ENCODE measurements around the gene OR4P4. TPM values are rescaled to one million over a fixed set of nuclear protein-coding genes. Genes with fewer than 3 reads are reported as not detected.

Gene OR4P4
- not detected for total RNA-seq
- long read RNA-seq = 0 reads

DNA sequence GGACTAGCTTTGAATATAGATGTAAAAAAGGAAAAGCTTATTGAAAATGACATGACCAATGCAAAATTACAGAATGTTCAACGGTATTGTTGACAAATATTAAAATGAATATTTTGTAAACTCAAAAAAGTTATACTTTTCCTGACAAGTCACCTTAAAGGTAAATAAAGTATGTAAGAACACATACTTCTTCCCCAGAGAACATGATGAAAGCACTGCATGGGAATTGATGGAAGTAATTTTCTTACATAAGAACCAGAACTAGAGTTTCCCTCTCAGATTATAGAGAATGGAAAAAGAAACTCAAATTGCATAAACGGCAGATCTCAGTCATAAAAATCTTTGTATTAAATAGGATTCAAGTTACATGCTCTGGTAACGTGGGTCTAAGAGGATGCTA, at the start of gene OR4P4:
TSS of gene OR4P4 (plus strand) at position 301 of the 400 bp plus-strand sequence.
- DNase-seq (no peak), ATAC-seq (no peak)
- Histone ChIP-seq H3K36me3 (no peaks in the 10 kb centered on the region), H3K9me3 (no peaks in the 10 kb centered on the region), H3K4me1 (no peaks in the 10 kb centered on the region), H3K27ac (no peak within 1 kb of the TSS), H3K4me3 (no peak within 1 kb of the TSS), H3K27me3 (no peaks in the 10 kb centered on the region)
- TF ChIP-seq, protein P1, sequence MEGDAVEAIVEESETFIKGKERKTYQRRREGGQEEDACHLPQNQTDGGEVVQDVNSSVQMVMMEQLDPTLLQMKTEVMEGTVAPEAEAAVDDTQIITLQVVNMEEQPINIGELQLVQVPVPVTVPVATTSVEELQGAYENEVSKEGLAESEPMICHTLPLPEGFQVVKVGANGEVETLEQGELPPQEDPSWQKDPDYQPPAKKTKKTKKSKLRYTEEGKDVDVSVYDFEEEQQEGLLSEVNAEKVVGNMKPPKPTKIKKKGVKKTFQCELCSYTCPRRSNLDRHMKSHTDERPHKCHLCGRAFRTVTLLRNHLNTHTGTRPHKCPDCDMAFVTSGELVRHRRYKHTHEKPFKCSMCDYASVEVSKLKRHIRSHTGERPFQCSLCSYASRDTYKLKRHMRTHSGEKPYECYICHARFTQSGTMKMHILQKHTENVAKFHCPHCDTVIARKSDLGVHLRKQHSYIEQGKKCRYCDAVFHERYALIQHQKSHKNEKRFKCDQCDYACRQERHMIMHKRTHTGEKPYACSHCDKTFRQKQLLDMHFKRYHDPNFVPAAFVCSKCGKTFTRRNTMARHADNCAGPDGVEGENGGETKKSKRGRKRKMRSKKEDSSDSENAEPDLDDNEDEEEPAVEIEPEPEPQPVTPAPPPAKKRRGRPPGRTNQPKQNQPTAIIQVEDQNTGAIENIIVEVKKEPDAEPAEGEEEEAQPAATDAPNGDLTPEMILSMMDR (IDR thresholded peaks at IDR 0.05) = no peak
- TF ChIP-seq POLR2A (IDR thresholded peaks at IDR 0.05) = no peak
- 19% methylated on average over 3 of the region's 3 CpGs for WGBS (ENCODE audit: insufficient coverage, low coverage, low lambda C conversion rate, missing lambda C conversion rate)
- intact Hi-C loops (cut with DNase I) = no loop called here

DNA sequence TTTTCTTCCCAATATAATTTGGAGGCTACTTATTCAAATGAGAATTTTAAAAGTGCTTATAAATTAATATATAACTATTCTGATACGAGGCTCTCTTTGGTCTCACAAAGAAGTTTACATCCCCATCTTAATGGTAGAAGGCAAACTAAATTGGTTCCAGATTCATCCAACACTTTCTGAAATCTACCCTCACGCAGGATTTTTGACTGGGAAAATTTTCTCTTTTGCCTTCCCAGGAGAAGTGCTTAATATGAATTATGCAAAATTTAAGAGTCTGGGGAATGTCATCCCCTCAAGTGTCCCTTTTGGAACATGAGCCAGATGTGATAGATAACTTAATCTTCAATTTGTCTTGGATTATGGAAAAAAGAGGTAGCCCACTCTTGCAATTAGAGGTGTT, 27.4 kb upstream of the OR4P4 start, which contains the start of gene OR4C11:
TSS of gene OR4C11 (minus strand) at position 101 of the 400 bp plus-strand sequence. CDS start 3,272 bp downstream, outside the sequence.
- Histone ChIP-seq H3K27ac (no peak within 1 kb of the TSS), H3K27me3 (no peaks in the 10 kb centered on the region), H3K4me3 (no peak within 1 kb of the TSS), H3K36me3 (no peaks in the 10 kb centered on the region), H3K9me3 (no peaks in the 10 kb centered on the region), H3K4me1 (no peaks in the 10 kb centered on the region)
- whole genome bisulfite sequencing (ENCODE audit: insufficient coverage, low coverage, low lambda C conversion rate, missing lambda C conversion rate) = 35% methylated on average over 2 of the region's 2 CpGs
- intact Hi-C loops (cut with DNase I) = no loop called here
- TF ChIP-seq, protein P1 (IDR thresholded peaks at IDR 0.05) = no peak
- TF ChIP-seq POLR2A (IDR thresholded peaks at IDR 0.05) = no peak
- DNase-seq = no peak
- ATAC-seq = no peak

DNA sequence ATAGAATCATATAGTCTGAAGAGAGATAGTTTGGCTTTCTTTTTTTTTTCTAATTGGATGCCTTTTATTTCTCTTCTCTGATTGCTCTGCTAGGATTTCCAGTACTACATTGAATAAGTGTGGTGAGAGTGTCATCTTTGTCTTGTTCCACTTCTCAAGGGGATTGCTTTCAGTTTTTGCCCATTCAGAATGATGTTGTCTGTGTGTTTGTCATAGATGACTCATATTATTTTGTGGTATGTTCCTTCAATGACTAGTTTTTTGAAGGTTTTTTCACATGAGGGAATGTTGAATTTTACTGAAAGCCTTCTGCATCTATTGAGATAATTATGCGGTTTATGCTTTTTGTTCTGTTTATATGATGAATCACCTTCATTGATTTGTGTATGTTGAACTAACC, 10.4 kb upstream of the OR4P4 start:
- no peaks in the 10 kb centered on the region for H3K36me3 ChIP-seq
- no peaks in the 10 kb centered on the region for H3K27me3 ChIP-seq
- H3K9me3 ChIP-seq = no peaks in the 10 kb centered on the region
- no peak for DNase-seq
- WGBS (ENCODE audit: insufficient coverage, low coverage, low lambda C conversion rate, missing lambda C conversion rate) = 60% methylated on average over 1 of the region's 1 CpG
- no peak overlapping the region for H3K27ac ChIP-seq
- TF ChIP-seq, protein P1 (IDR thresholded peaks at IDR 0.05) = no peak
- TF ChIP-seq POLR2A (IDR thresholded peaks at IDR 0.05) = no peak
- intact Hi-C loops (cut with DNase I) = no loop called here
- no peaks in the 10 kb centered on the region for H3K4me1 ChIP-seq
- no peak for ATAC-seq
- no peak overlapping the region for H3K4me3 ChIP-seq

DNA sequence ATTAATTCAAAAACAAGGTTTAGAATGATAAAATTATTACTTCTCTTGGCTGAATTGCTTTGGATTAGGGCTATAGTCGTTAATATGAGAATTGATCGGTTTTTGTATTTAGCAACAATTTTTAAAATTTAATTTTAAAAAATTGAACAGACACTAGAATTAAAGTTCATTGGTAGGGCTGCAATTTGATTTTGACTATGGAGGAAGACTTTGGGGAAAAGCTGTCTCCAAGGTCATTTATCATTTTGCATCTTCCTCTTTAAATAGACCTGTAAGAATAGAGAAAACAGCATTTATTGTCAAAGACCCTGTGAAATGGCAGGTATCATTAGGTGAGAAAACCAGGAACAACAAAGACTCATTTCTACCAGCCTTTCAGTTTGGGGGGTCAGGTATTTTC, 13.1 kb downstream of the OR4P4 start, which contains the start of gene OR4S2:
TSS of gene OR4S2 (plus strand) at position 301 of the 400 bp plus-strand sequence. CDS start 2,577 bp downstream, outside the sequence.
- no peak within 1 kb of the TSS for H3K27ac ChIP-seq
- no peak within 1 kb of the TSS for H3K4me3 ChIP-seq
- H3K36me3 ChIP-seq = no peaks in the 10 kb centered on the region
- H3K4me1 ChIP-seq = no peaks in the 10 kb centered on the region
- TF ChIP-seq POLR2A (IDR thresholded peaks at IDR 0.05) = no peak
- TF ChIP-seq, protein P1 (IDR thresholded peaks at IDR 0.05) = no peak
- H3K9me3 ChIP-seq = no peaks in the 10 kb centered on the region
- no peak for DNase-seq
- H3K27me3 ChIP-seq = no peaks in the 10 kb centered on the region
- no peak for ATAC-seq
- intact Hi-C loops (cut with DNase I) = no loop called here
- WGBS (ENCODE audit: insufficient coverage, low coverage, low lambda C conversion rate, missing lambda C conversion rate) = 45% methylated on average over 2 of the region's 2 CpGs

DNA sequence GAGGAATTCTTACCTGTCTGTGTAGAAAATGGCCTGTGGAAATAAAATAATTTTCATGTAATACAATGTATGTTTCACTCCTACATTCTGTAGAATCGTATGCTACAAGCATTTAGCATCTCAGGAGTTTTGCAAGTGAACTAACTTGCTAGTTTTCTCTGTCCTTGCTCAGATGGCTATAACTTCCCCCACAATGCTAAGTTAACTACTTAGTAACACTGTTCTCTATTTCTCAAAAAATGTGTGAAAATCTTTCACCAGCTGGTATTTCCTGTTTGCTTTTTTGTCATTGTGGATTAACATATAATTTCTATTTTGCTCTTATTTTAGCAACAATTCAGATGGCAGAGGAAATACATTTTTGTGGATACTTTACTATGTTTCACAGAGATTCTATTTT, 17.6 kb downstream of the OR4P4 start:
- ATAC-seq (no peak), DNase-seq (no peak)
- TF ChIP-seq, protein P1 (IDR thresholded peaks at IDR 0.05) = no peak
- TF ChIP-seq POLR2A (IDR thresholded peaks at IDR 0.05) = no peak
- no peak overlapping the region for H3K27ac ChIP-seq
- H3K36me3 ChIP-seq = no peaks in the 10 kb centered on the region
- 24% methylated on average over 1 of the region's 1 CpG for WGBS (ENCODE audit: insufficient coverage, low coverage, low lambda C conversion rate, missing lambda C conversion rate)
- H3K27me3 ChIP-seq = no peaks in the 10 kb centered on the region
- H3K9me3 ChIP-seq = no peaks in the 10 kb centered on the region
- no peak overlapping the region for H3K4me3 ChIP-seq
- intact Hi-C loops (cut with DNase I) = no loop called here
- no peaks in the 10 kb centered on the region for H3K4me1 ChIP-seq
